ENCODE measurements around the gene GNPAT. TPM values are rescaled to one million over a fixed set of nuclear protein-coding genes. Genes with fewer than 3 reads are reported as not detected.
A peak's percentile ranks its signal among the peaks of the same experiment; 100 is the strongest.

GNPAT gene
- total RNA-seq, 1 donor from 2014 or later: 35.5 TPM

DNA sequence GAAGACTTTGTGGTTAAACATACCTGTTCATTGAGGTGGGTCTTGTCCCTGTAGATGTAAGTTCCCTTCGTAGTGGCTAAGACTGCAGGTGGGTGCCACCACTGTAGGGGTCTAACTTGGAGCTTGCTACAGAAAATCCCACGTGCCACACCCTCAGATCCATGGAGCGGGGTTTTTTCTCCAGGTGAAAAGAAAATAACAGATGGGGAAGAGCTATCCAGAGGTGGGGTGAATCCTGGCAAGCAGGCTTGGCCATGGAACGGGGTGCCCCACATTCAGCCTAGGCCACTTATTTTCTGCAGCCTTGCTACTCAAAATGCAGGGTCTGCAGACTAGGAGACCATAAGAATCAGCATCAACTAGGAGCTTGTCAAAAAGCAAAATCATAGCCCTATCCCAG is 72.6 kb downstream of the GNPAT start:
- TF ChIP-seq, protein P1, sequence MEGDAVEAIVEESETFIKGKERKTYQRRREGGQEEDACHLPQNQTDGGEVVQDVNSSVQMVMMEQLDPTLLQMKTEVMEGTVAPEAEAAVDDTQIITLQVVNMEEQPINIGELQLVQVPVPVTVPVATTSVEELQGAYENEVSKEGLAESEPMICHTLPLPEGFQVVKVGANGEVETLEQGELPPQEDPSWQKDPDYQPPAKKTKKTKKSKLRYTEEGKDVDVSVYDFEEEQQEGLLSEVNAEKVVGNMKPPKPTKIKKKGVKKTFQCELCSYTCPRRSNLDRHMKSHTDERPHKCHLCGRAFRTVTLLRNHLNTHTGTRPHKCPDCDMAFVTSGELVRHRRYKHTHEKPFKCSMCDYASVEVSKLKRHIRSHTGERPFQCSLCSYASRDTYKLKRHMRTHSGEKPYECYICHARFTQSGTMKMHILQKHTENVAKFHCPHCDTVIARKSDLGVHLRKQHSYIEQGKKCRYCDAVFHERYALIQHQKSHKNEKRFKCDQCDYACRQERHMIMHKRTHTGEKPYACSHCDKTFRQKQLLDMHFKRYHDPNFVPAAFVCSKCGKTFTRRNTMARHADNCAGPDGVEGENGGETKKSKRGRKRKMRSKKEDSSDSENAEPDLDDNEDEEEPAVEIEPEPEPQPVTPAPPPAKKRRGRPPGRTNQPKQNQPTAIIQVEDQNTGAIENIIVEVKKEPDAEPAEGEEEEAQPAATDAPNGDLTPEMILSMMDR (conservative IDR thresholded peaks at IDR 0.05; ENCODE audit: low read depth, low read length): no peak
- DNase-seq (ENCODE audit: low read depth): no peak
- H3K4me3 ChIP-seq (ENCODE audit: low read depth, low read length): no peak overlapping the region

DNA sequence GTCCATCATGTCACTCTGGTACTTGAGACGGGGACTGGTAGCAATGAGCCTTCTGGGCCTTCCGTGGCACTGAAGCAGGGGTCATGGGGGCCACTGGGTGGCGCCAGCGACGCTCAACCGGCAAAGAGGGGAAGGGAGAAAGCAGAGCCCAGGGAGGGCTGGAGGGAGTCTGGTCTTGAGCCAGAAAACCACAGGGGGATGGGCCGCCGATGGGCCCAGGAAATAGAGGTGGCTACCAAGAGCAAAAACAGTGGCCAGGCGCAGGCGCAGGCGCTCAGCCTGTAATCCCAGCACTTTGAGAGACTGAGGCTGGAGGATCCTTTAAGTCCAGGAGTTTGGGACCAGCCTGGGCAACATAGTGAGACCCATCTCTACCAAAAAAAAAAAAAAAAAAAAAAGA is 74.9 kb downstream of the GNPAT start:
- H3K4me3 ChIP-seq (ENCODE audit: low read depth, low read length): no peak overlapping the region
- TF ChIP-seq, protein P1 (conservative IDR thresholded peaks at IDR 0.05; ENCODE audit: low read depth, low read length): peak; percentile 79
- no peak for DNase-seq (ENCODE audit: low read depth)

DNA sequence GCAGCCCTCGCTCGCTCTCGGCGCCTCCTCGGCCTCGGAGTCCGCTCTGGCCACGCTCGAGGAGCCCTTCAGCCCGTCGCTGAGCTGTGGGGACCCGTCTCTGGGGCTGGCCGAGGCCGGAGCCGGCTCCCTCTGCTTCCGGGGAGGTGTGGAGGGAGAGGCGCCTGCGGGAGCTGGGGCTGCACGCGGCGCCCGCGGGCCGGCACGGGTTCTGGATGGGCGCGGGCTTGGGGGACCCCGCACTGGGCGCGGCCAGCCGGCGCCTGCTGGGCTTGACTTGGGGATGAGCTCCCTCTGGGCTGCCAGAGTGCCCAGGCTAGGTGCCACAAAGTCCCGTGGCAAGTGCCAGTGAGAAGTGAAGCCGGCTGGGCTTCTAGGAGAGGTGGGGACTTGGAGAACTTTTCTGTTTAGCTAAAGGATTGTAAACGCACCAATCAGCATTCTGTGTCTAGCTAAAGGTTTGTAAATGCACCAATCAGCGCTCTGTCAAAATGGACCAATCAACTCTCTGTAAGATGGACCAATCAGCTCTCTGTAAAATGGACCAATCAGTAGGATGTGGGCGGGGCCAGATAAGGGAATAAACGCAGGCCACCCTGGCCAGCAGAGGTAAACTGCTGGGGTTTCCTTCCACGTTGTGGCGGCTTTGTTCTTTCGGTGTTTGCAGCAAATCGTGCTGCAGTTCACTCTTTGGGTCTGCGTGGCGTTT is 76.4 kb downstream of the GNPAT start:
- H3K4me3 ChIP-seq (ENCODE audit: low read depth, low read length): no peak overlapping the region
- TF ChIP-seq, protein P1 (conservative IDR thresholded peaks at IDR 0.05; ENCODE audit: low read depth, low read length): no peak
- no peak for DNase-seq (ENCODE audit: low read depth)

DNA sequence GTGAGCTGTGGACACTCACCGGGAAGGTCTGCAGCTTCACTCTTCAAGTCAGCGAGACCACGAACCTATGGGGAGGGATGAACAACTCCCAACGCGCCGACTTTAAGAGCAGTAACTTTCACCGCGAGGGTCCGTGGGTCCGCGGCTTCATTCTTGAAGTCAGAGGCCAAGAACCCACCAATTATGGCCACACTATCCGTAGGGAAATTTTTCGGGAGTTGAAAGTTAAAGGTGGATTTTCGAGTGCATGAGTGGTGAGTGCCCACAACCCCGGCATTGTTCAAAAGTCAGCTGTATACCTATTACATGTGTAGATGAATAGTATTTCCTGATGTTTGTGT is 77.0 kb downstream of the GNPAT start:
- DNase-seq (ENCODE audit: low read depth): no peak
- H3K4me3 ChIP-seq (ENCODE audit: low read depth, low read length): no peak overlapping the region
- TF ChIP-seq, protein P1 (conservative IDR thresholded peaks at IDR 0.05; ENCODE audit: low read depth, low read length): no peak

DNA sequence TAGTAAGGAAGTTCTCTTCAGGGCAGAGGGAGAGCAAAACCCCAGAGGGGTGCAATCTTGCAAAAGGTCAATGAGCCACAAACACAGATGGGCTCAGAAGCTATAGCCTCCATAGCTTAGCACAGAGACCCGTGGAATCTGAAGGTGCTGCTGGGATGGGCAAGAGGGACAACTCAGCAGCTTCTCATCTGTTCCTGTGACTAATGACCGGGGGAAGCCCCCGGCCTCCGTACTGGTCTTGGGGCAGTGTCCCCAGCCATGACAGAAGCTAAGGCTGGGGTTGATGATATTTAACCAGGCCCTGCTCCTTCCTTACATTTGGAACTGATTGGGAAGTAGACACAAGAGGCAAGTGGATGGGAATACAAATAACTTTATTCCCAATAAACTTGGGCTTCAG is 77.6 kb downstream of the GNPAT start:
- TF ChIP-seq, protein P1 (conservative IDR thresholded peaks at IDR 0.05; ENCODE audit: low read depth, low read length): no peak

DNA sequence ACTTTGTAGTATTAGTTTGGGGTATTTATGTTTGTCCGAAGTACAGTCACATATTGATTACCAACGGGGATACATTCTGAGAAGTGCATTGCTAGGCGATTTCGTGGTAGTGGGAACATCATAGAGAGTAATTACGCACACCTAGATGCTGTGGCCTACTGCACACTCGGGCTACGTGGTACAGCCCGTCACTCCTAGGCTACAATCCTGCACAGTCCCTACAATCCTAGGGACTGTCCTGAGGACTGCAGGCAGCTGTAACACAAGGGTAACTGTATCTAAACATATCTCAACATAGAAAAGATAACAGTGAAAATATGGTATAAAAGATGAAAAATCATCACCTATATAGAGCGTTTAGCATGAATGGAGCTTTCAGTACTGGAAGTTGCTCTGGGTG is 78.1 kb downstream of the GNPAT start:
- no peak for DNase-seq (ENCODE audit: low read depth)
- H3K4me3 ChIP-seq (ENCODE audit: low read depth, low read length): no peak overlapping the region
- TF ChIP-seq, protein P1 (conservative IDR thresholded peaks at IDR 0.05; ENCODE audit: low read depth, low read length): no peak

More for the DNA sequence above, 77.6 kb downstream of the GNPAT start:
- H3K4me3 ChIP-seq (ENCODE audit: low read depth, low read length): no peak overlapping the region
- DNase-seq (ENCODE audit: low read depth): no peak

DNA sequence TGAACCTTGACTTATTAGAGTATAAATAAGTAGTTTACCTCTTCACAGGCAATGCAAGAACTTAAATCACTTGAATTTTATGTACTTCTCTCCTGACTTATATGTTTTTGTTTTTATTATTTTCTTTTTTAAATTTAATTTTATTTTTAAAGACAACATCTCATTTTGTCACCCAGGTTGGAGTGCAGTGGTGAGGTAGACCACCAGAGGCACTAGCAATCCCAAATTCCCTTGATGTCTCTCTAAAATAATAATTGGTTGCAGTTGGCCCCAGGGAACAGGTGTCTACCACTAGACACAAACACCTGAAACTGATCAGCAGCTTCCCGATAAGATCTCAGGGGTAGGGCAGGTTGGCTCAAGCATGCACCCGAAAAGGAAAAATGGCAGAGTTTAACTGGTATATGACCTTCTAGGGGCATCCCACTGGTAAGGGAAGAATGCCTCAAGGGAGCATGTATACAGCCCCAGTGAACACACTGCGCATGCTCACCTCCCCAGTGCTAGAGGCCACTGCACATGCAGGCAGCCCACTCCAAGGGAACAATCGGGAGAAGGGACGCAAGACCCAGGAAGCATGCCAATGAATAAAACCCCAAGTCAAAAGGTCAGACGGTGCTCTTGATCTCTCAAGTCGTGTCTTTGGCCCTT is 82.0 kb downstream of the GNPAT start:
- H3K4me3 ChIP-seq (ENCODE audit: low read depth, low read length): no peak overlapping the region
- TF ChIP-seq, protein P1 (conservative IDR thresholded peaks at IDR 0.05; ENCODE audit: low read depth, low read length): peak; percentile 20
- no peak for DNase-seq (ENCODE audit: low read depth)

All from epithelial cell of proximal tubule (primary cell).